Hepatocyte (in vitro differentiated cells): ENCODE results near the gene SLC35E3. TPM values are rescaled to one million over a fixed set of nuclear protein-coding genes. Genes with fewer than 3 reads are reported as not detected.

Source experiments
- DNase-seq: peaks from one replicate; pipeline ENCODE4 v3.0.0-alpha.2; 2016; ENCODE audit warnings: low spot score
- H2AFZ ChIP-seq: fragments of 200-600 bp; sonication (generic); 2 replicates; pipeline ENCODE4 v1.6.0; 2016; ENCODE audit warnings: antibody characterized with exemption, mild to moderate bottlenecking
- H3K27ac ChIP-seq: fragments of 200-600 bp; sonication (generic); 2 replicates; pipeline ENCODE4 v1.5.1; 2016; ENCODE audit warnings: mild to moderate bottlenecking
- H3K27me3 ChIP-seq: fragments of 200-600 bp; sonication (generic); 2 replicates; pipeline ENCODE4 v1.6.1; 2016
- H3K36me3 ChIP-seq: fragments of 200-600 bp; sonication (generic); replicated peaks from 2 replicates; pipeline ENCODE4 v1.5.1; 2016; ENCODE audit warnings: low read depth; ENCODE audit not compliant: insufficient read depth
- H3K4me1 ChIP-seq: fragments of 200-600 bp; sonication (generic); 2 replicates; pipeline ENCODE4 v1.5.1; 2016; ENCODE audit warnings: mild to moderate bottlenecking, moderate library complexity; ENCODE audit not compliant: insufficient read depth
- H3K4me2 ChIP-seq: fragments of 200-600 bp; sonication (generic); 2 replicates; pipeline ENCODE4 v1.6.0; 2016
- H3K4me3 ChIP-seq: fragments of 200-600 bp; sonication (generic); 2 replicates; pipeline ENCODE4 v1.5.1; 2016; ENCODE audit warnings: mild to moderate bottlenecking
- H3K79me2 ChIP-seq: fragments of 200-600 bp; sonication (generic); 2 replicates; pipeline ENCODE4 v1.6.0; 2017; ENCODE audit warnings: mild to moderate bottlenecking
- H3K9me2 ChIP-seq: fragments of 200-600 bp; sonication (generic); replicated peaks from 2 replicates; pipeline ENCODE4 v1.6.0; 2017; ENCODE audit warnings: mild to moderate bottlenecking; ENCODE audit not compliant: insufficient read depth
- H3K9me3 ChIP-seq: fragments of 200-600 bp; sonication (generic); 2 replicates; pipeline ENCODE4 v1.5.1; 2016; ENCODE audit warnings: low read depth, mild to moderate bottlenecking
- H4K20me1 ChIP-seq: fragments of 200-600 bp; sonication (generic); 2 replicates; pipeline ENCODE4 v1.6.0; 2016; ENCODE audit warnings: mild to moderate bottlenecking; ENCODE audit not compliant: insufficient read depth, poor library complexity, severe bottlenecking
- CTCF ChIP-seq: fragments of 200-600 bp; sonication (generic); IDR thresholded peaks from 2 replicates; pipeline ENCODE4 v1.5.1; 2016; ENCODE audit warnings: antibody characterized with exemption, mild to moderate bottlenecking; ENCODE audit not compliant: poor library complexity
- EZH2 ChIP-seq: fragments of 200-600 bp; sonication (generic); IDR thresholded peaks from 2 replicates; pipeline ENCODE4 v1.6.1; 2016; ENCODE audit warnings: antibody characterized with exemption, mild to moderate bottlenecking, borderline replicate concordance
- EZH2phosphoT487 ChIP-seq: fragments of 200-600 bp; sonication (generic); IDR thresholded peaks from one replicate; pipeline ENCODE4 v1.6.1; 2018; ENCODE audit warnings: antibody characterized with exemption, mild to moderate bottlenecking, low read depth, moderate library complexity; ENCODE audit not compliant: unreplicated experiment, severe bottlenecking
- WGBS: methylation state at CpG from one replicate; pipeline ENCODE4 v1.1.6; 2016; ENCODE audit warnings: low lambda C conversion rate; ENCODE audit errors: missing lambda C conversion rate; 5-methylcytosine and 5-hydroxymethylcytosine counted together
- polyA plus RNA-seq: library from polyadenylated mRNA; unstranded; fragments of >200 nt; fragmentation: Nextera tagmentation; extraction: Ambion mirVana; gene quantifications from 2 replicates; pipeline ENCODE4 v1.2.1, GENCODE V29; 2016
- total RNA-seq: library from RNA; depleted of rRNA; stranded (reverse); fragments of >200 nt; gene quantifications from 2 replicates; pipeline ENCODE4 v1.2.3, GENCODE V29; 2014

SLC35E3 gene
- total and polyA plus RNA-seq, 2 experiments from 2014 or later: 3.5 to 11.7 TPM

- no peak for TF ChIP-seq EZH2
- no peak for TF ChIP-seq EZH2phosphoT487
- TF ChIP-seq CTCF: no peak
- no peaks in the 10 kb centered on the region for H4K20me1 ChIP-seq
- H3K4me1 ChIP-seq: no peaks in the 10 kb centered on the region
- H3K9me3 ChIP-seq: no peaks in the 10 kb centered on the region
- no peaks in the 10 kb centered on the region for H3K79me2 ChIP-seq
- WGBS: 97% methylated on average over 4 of the region's 4 CpGs
- H3K9me2 ChIP-seq: no peaks in the 10 kb centered on the region
- H3K4me3 ChIP-seq: no peak overlapping the region
- no peak overlapping the region for H3K4me2 ChIP-seq
- H3K27me3 ChIP-seq: no peaks in the 10 kb centered on the region
- no peak overlapping the region for H3K27ac ChIP-seq
- no peak for DNase-seq
- H3K36me3 ChIP-seq: no peaks in the 10 kb centered on the region
- no peak overlapping the region for H2AFZ ChIP-seq
Measured at GRCh38 chr12:68793975-68794652, 48.1 kb downstream of the SLC35E3 start.

GRCh38 chr12:68794653-68795251, 48.8 kb downstream of the SLC35E3 start:
- H3K9me2 ChIP-seq: no peaks in the 10 kb centered on the region
- DNase-seq: no peak
- no peak overlapping the region for H3K27ac ChIP-seq
- no peaks in the 10 kb centered on the region for H3K36me3 ChIP-seq
- 80% methylated on average over 3 of the region's 3 CpGs for WGBS
- no peak overlapping the region for H2AFZ ChIP-seq
- H3K79me2 ChIP-seq: no peaks in the 10 kb centered on the region
- no peaks in the 10 kb centered on the region for H3K9me3 ChIP-seq
- no peak for TF ChIP-seq EZH2
- no peak for TF ChIP-seq EZH2phosphoT487
- no peaks in the 10 kb centered on the region for H4K20me1 ChIP-seq
- no peaks in the 10 kb centered on the region for H3K4me1 ChIP-seq
- no peaks in the 10 kb centered on the region for H3K27me3 ChIP-seq
- no peak overlapping the region for H3K4me2 ChIP-seq
- no peak overlapping the region for H3K4me3 ChIP-seq

- no peak overlapping the region for H2AFZ ChIP-seq
- no peaks in the 10 kb centered on the region for H3K9me3 ChIP-seq
- H3K79me2 ChIP-seq: no peaks in the 10 kb centered on the region
- H4K20me1 ChIP-seq: no peaks in the 10 kb centered on the region
- no peaks in the 10 kb centered on the region for H3K36me3 ChIP-seq
- no peak overlapping the region for H3K27ac ChIP-seq
- TF ChIP-seq EZH2phosphoT487 (no peak), CTCF (no peak), EZH2 (no peak)
- no peaks in the 10 kb centered on the region for H3K9me2 ChIP-seq
- 98% methylated on average over 15 of the region's 15 CpGs for WGBS
- no peak for DNase-seq
- H3K4me1 ChIP-seq: no peaks in the 10 kb centered on the region
- no peak overlapping the region for H3K4me2 ChIP-seq
- no peak overlapping the region for H3K4me3 ChIP-seq
- no peaks in the 10 kb centered on the region for H3K27me3 ChIP-seq
Measured at GRCh38 chr12:68796399-68796798, 50.4 kb downstream of the SLC35E3 start.

- H3K4me2 ChIP-seq: no peak overlapping the region
- no peak for DNase-seq
- no peaks in the 10 kb centered on the region for H3K9me3 ChIP-seq
- H3K36me3 ChIP-seq: no peaks in the 10 kb centered on the region
- no peaks in the 10 kb centered on the region for H3K4me1 ChIP-seq
- H3K27me3 ChIP-seq: no peaks in the 10 kb centered on the region
- H3K4me3 ChIP-seq: no peak overlapping the region
- no peak for TF ChIP-seq EZH2phosphoT487
- TF ChIP-seq EZH2: no peak
- no peak for TF ChIP-seq CTCF
- H2AFZ ChIP-seq: no peak overlapping the region
- WGBS: 100% methylated on average over 1 of the region's 1 CpG
- no peaks in the 10 kb centered on the region for H3K79me2 ChIP-seq
- no peaks in the 10 kb centered on the region for H3K9me2 ChIP-seq
- no peaks in the 10 kb centered on the region for H4K20me1 ChIP-seq
- no peak overlapping the region for H3K27ac ChIP-seq
Measured at GRCh38 chr12:68798882-68799234, 52.9 kb downstream of the SLC35E3 start.
